ENCODE data around the gene MBD2.

Gene MBD2

GRCh38 chr18:54161267-54161666 lies 63.2 kb downstream of the MBD2 start:
- Histone ChIP-seq H3K27me3 (ENCODE audit: control insufficient read depth, insufficient read depth, low read length) (no peaks in the 10 kb centered on the region), H3K36me3 (ENCODE audit: control insufficient read depth, low read depth, low read length) (no peaks in the 10 kb centered on the region)

GRCh38 chr18:54159906-54160305 lies 64.6 kb downstream of the MBD2 start:
- Histone ChIP-seq H3K9me3 (ENCODE audit: control insufficient read depth, low read depth, low read length) (no peaks in the 10 kb centered on the region), H3K36me3 (ENCODE audit: control insufficient read depth, low read depth, low read length) (no peaks in the 10 kb centered on the region), H3K27me3 (ENCODE audit: control insufficient read depth, insufficient read depth, low read length) (no peaks in the 10 kb centered on the region), H3K9ac (ENCODE audit: low read length) (no peak overlapping the region), H3K4me1 (ENCODE audit: control insufficient read depth, low read depth, low read length) (no peaks in the 10 kb centered on the region), H3K4me3 (ENCODE audit: low read length) (no peak overlapping the region), H3K27ac (ENCODE audit: low read length) (no peak overlapping the region)

More at GRCh38 chr18:54161267-54161666, 63.2 kb downstream of the MBD2 start:
- H3K9me3 ChIP-seq (ENCODE audit: control insufficient read depth, low read depth, low read length): no peaks in the 10 kb centered on the region
- no peak overlapping the region for H3K4me3 ChIP-seq (ENCODE audit: low read length)
- no peak overlapping the region for H3K27ac ChIP-seq (ENCODE audit: low read length)
- no peak overlapping the region for H3K9ac ChIP-seq (ENCODE audit: low read length)
- no peaks in the 10 kb centered on the region for H3K4me1 ChIP-seq (ENCODE audit: control insufficient read depth, low read depth, low read length)

- Histone ChIP-seq H3K9me3 (ENCODE audit: control insufficient read depth, low read depth, low read length) (no peaks in the 10 kb centered on the region), H3K27ac (ENCODE audit: low read length) (no peak overlapping the region), H3K27me3 (ENCODE audit: control insufficient read depth, insufficient read depth, low read length) (no peaks in the 10 kb centered on the region), H3K4me1 (ENCODE audit: control insufficient read depth, low read depth, low read length) (no peaks in the 10 kb centered on the region), H3K9ac (ENCODE audit: low read length) (no peak overlapping the region), H3K4me3 (ENCODE audit: low read length) (no peak overlapping the region), H3K36me3 (ENCODE audit: control insufficient read depth, low read depth, low read length) (no peaks in the 10 kb centered on the region)
These were observed 66.7 kb downstream of the MBD2 start for GRCh38 chr18:54157646-54158385.

- no peak overlapping the region for H3K27ac ChIP-seq (ENCODE audit: low read length)
- H3K36me3 ChIP-seq (ENCODE audit: control insufficient read depth, low read depth, low read length): no peaks in the 10 kb centered on the region
- no peaks in the 10 kb centered on the region for H3K9me3 ChIP-seq (ENCODE audit: control insufficient read depth, low read depth, low read length)
- no peaks in the 10 kb centered on the region for H3K27me3 ChIP-seq (ENCODE audit: control insufficient read depth, insufficient read depth, low read length)
- no peak overlapping the region for H3K4me3 ChIP-seq (ENCODE audit: low read length)
- no peaks in the 10 kb centered on the region for H3K4me1 ChIP-seq (ENCODE audit: control insufficient read depth, low read depth, low read length)
- no peak overlapping the region for H3K9ac ChIP-seq (ENCODE audit: low read length)
These were observed 69.1 kb downstream of the MBD2 start for GRCh38 chr18:54155412-54155811.

- no peaks in the 10 kb centered on the region for H3K9me3 ChIP-seq (ENCODE audit: control insufficient read depth, low read depth, low read length)
- no peaks in the 10 kb centered on the region for H3K4me1 ChIP-seq (ENCODE audit: control insufficient read depth, low read depth, low read length)
- no peaks in the 10 kb centered on the region for H3K36me3 ChIP-seq (ENCODE audit: control insufficient read depth, low read depth, low read length)
- H3K27me3 ChIP-seq (ENCODE audit: control insufficient read depth, insufficient read depth, low read length): no peaks in the 10 kb centered on the region
- no peak overlapping the region for H3K4me3 ChIP-seq (ENCODE audit: low read length)
- no peak overlapping the region for H3K9ac ChIP-seq (ENCODE audit: low read length)
- H3K27ac ChIP-seq (ENCODE audit: low read length): no peak overlapping the region
These were observed 70.2 kb downstream of the MBD2 start for GRCh38 chr18:54154231-54154630.

- no peaks in the 10 kb centered on the region for H3K9me3 ChIP-seq (ENCODE audit: control insufficient read depth, low read depth, low read length)
- no peaks in the 10 kb centered on the region for H3K27me3 ChIP-seq (ENCODE audit: control insufficient read depth, insufficient read depth, low read length)
- H3K4me3 ChIP-seq (ENCODE audit: low read length): no peak overlapping the region
- no peaks in the 10 kb centered on the region for H3K4me1 ChIP-seq (ENCODE audit: control insufficient read depth, low read depth, low read length)
- H3K9ac ChIP-seq (ENCODE audit: low read length): no peak overlapping the region
- no peaks in the 10 kb centered on the region for H3K36me3 ChIP-seq (ENCODE audit: control insufficient read depth, low read depth, low read length)
- no peak overlapping the region for H3K27ac ChIP-seq (ENCODE audit: low read length)
These were observed 73.1 kb downstream of the MBD2 start for GRCh38 chr18:54151376-54151775.

- Histone ChIP-seq H3K36me3 (ENCODE audit: control insufficient read depth, low read depth, low read length) (no peaks in the 10 kb centered on the region), H3K27ac (ENCODE audit: low read length) (no peak overlapping the region), H3K4me1 (ENCODE audit: control insufficient read depth, low read depth, low read length) (no peaks in the 10 kb centered on the region), H3K4me3 (ENCODE audit: low read length) (no peak overlapping the region), H3K9ac (ENCODE audit: low read length) (no peak overlapping the region), H3K9me3 (ENCODE audit: control insufficient read depth, low read depth, low read length) (no peaks in the 10 kb centered on the region), H3K27me3 (ENCODE audit: control insufficient read depth, insufficient read depth, low read length) (no peaks in the 10 kb centered on the region)
These were observed 74.2 kb downstream of the MBD2 start for GRCh38 chr18:54150226-54150625.

GRCh38 chr18:54149078-54149697 lies 75.3 kb downstream of the MBD2 start:
- H3K27me3 ChIP-seq (ENCODE audit: control insufficient read depth, insufficient read depth, low read length): no peaks in the 10 kb centered on the region
- no peak overlapping the region for H3K4me3 ChIP-seq (ENCODE audit: low read length)
- H3K27ac ChIP-seq (ENCODE audit: low read length): no peak overlapping the region
- no peaks in the 10 kb centered on the region for H3K36me3 ChIP-seq (ENCODE audit: control insufficient read depth, low read depth, low read length)
- H3K4me1 ChIP-seq (ENCODE audit: control insufficient read depth, low read depth, low read length): no peaks in the 10 kb centered on the region
- no peak overlapping the region for H3K9ac ChIP-seq (ENCODE audit: low read length)
- no peaks in the 10 kb centered on the region for H3K9me3 ChIP-seq (ENCODE audit: control insufficient read depth, low read depth, low read length)

GRCh38 chr18:54148678-54149077 lies 75.8 kb downstream of the MBD2 start:
- no peak overlapping the region for H3K27ac ChIP-seq (ENCODE audit: low read length)

GRCh38 chr18:54148151-54148550 lies 76.3 kb downstream of the MBD2 start:
- Histone ChIP-seq H3K36me3 (ENCODE audit: control insufficient read depth, low read depth, low read length) (no peaks in the 10 kb centered on the region), H3K4me3 (ENCODE audit: low read length) (no peak overlapping the region), H3K4me1 (ENCODE audit: control insufficient read depth, low read depth, low read length) (no peaks in the 10 kb centered on the region), H3K27me3 (ENCODE audit: control insufficient read depth, insufficient read depth, low read length) (no peaks in the 10 kb centered on the region), H3K9me3 (ENCODE audit: control insufficient read depth, low read depth, low read length) (peaks cover 3% of the 10 kb centered on the region), H3K9ac (ENCODE audit: low read length) (no peak overlapping the region), H3K27ac (ENCODE audit: low read length) (no peak overlapping the region)

More at GRCh38 chr18:54148678-54149077, 75.8 kb downstream of the MBD2 start:
- Histone ChIP-seq H3K4me1 (ENCODE audit: control insufficient read depth, low read depth, low read length) (no peaks in the 10 kb centered on the region), H3K36me3 (ENCODE audit: control insufficient read depth, low read depth, low read length) (no peaks in the 10 kb centered on the region), H3K27me3 (ENCODE audit: control insufficient read depth, insufficient read depth, low read length) (no peaks in the 10 kb centered on the region), H3K9ac (ENCODE audit: low read length) (no peak overlapping the region), H3K9me3 (ENCODE audit: control insufficient read depth, low read depth, low read length) (no peaks in the 10 kb centered on the region), H3K4me3 (ENCODE audit: low read length) (no peak overlapping the region)

- H3K4me1 ChIP-seq (ENCODE audit: control insufficient read depth, low read depth, low read length): no peaks in the 10 kb centered on the region
- no peaks in the 10 kb centered on the region for H3K36me3 ChIP-seq (ENCODE audit: control insufficient read depth, low read depth, low read length)
- peaks cover 3% of the 10 kb centered on the region for H3K9me3 ChIP-seq (ENCODE audit: control insufficient read depth, low read depth, low read length)
- H3K4me3 ChIP-seq (ENCODE audit: low read length): no peak overlapping the region
- H3K27me3 ChIP-seq (ENCODE audit: control insufficient read depth, insufficient read depth, low read length): no peaks in the 10 kb centered on the region
- H3K9ac ChIP-seq (ENCODE audit: low read length): no peak overlapping the region
- no peak overlapping the region for H3K27ac ChIP-seq (ENCODE audit: low read length)
These were observed 77.0 kb downstream of the MBD2 start for GRCh38 chr18:54147439-54147838.

- Histone ChIP-seq H3K4me3 (ENCODE audit: low read length) (no peak overlapping the region), H3K9me3 (ENCODE audit: control insufficient read depth, low read depth, low read length) (peaks cover 8% of the 10 kb centered on the region), H3K4me1 (ENCODE audit: control insufficient read depth, low read depth, low read length) (no peaks in the 10 kb centered on the region), H3K36me3 (ENCODE audit: control insufficient read depth, low read depth, low read length) (no peaks in the 10 kb centered on the region), H3K27ac (ENCODE audit: low read length) (no peak overlapping the region), H3K9ac (ENCODE audit: low read length) (no peak overlapping the region), H3K27me3 (ENCODE audit: control insufficient read depth, insufficient read depth, low read length) (no peaks in the 10 kb centered on the region)
These were observed 83.3 kb downstream of the MBD2 start for GRCh38 chr18:54141041-54141608.
